ENCODE measurements around the gene OR2AP1.

The OR2AP1 gene

DNA sequence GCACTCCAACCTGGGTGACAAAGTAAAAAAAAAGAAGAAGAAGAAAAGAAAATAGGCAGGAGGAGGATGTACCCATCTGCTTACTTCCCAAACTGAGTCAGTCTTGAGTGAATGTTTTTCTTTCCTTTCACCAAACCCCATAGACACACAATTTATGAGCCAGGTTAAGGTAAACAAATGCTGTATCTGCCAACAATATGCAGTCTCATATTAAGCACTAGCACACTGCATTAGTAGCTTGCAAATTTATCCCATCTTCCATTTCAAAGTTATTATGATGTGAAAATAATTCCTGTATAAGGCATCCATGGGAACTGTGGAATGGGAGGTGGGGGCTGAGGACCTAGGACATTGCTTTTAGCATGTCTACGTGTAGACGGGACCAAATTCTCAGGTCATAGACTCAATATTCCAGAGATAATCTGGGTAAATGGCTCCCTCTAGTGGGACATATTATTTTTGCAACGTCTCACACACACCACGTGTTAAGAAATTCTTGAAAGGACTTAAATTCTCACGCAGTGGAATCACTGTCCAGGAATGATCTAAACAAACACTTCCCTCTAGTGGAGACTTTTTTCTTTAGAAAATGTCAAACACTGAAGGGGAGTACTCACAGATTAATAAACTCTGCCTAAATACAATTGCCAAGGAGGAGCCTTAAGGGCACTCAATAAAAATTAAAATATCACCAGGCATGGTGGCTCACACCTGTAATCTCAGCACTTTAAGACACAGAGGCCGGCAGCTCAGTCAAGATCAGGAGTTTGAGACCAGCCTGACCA is 47.3 kb downstream of the OR2AP1 start:
- TF ChIP-seq YY1 (IDR thresholded peaks at IDR 0.05; ENCODE audit: low read depth) = no peak
- TF ChIP-seq ZBTB7A (IDR thresholded peaks at IDR 0.05; ENCODE audit: low read depth) = no peak
- TF ChIP-seq NFIC (IDR thresholded peaks at IDR 0.05) = no peak
- peak; percentile 96 for TF ChIP-seq TEAD4 (IDR thresholded peaks at IDR 0.05)
- no peak for TF ChIP-seq EP300 (IDR thresholded peaks at IDR 0.05; ENCODE audit: borderline replicate concordance)
- TF ChIP-seq CEBPB (IDR thresholded peaks at IDR 0.05) = no peak
- no peak for TF ChIP-seq FOXM1 (IDR thresholded peaks at IDR 0.05; ENCODE audit: borderline replicate concordance, low read depth)
- TF ChIP-seq TCF12 (IDR thresholded peaks at IDR 0.05; ENCODE audit: low read depth) = no peak
- no peak for TF ChIP-seq EGR1 (IDR thresholded peaks at IDR 0.05)
- TF ChIP-seq, protein P1, sequence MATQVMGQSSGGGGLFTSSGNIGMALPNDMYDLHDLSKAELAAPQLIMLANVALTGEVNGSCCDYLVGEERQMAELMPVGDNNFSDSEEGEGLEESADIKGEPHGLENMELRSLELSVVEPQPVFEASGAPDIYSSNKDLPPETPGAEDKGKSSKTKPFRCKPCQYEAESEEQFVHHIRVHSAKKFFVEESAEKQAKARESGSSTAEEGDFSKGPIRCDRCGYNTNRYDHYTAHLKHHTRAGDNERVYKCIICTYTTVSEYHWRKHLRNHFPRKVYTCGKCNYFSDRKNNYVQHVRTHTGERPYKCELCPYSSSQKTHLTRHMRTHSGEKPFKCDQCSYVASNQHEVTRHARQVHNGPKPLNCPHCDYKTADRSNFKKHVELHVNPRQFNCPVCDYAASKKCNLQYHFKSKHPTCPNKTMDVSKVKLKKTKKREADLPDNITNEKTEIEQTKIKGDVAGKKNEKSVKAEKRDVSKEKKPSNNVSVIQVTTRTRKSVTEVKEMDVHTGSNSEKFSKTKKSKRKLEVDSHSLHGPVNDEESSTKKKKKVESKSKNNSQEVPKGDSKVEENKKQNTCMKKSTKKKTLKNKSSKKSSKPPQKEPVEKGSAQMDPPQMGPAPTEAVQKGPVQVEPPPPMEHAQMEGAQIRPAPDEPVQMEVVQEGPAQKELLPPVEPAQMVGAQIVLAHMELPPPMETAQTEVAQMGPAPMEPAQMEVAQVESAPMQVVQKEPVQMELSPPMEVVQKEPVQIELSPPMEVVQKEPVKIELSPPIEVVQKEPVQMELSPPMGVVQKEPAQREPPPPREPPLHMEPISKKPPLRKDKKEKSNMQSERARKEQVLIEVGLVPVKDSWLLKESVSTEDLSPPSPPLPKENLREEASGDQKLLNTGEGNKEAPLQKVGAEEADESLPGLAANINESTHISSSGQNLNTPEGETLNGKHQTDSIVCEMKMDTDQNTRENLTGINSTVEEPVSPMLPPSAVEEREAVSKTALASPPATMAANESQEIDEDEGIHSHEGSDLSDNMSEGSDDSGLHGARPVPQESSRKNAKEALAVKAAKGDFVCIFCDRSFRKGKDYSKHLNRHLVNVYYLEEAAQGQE (IDR thresholded peaks at IDR 0.05; ENCODE audit: low read depth) = no peak
- no peak for TF ChIP-seq TAF1 (IDR thresholded peaks at IDR 0.05; ENCODE audit: low read depth)
- TF ChIP-seq, protein P2, sequence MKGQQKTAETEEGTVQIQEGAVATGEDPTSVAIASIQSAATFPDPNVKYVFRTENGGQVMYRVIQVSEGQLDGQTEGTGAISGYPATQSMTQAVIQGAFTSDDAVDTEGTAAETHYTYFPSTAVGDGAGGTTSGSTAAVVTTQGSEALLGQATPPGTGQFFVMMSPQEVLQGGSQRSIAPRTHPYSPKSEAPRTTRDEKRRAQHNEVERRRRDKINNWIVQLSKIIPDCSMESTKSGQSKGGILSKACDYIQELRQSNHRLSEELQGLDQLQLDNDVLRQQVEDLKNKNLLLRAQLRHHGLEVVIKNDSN (IDR thresholded peaks at IDR 0.05) = peak; percentile 85
- TF ChIP-seq, protein P3, sequence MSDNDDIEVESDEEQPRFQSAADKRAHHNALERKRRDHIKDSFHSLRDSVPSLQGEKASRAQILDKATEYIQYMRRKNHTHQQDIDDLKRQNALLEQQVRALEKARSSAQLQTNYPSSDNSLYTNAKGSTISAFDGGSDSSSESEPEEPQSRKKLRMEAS (IDR thresholded peaks at IDR 0.05) = peak; percentile 91
- TF ChIP-seq RAD21 (IDR thresholded peaks at IDR 0.05; ENCODE audit: low read depth) = peak; percentile 94

GRCh38 chr12:55624056-55624455 is 51.8 kb downstream of the OR2AP1 start:
- TF ChIP-seq CEBPB (IDR thresholded peaks at IDR 0.05) = no peak
- TF ChIP-seq, protein P3 (IDR thresholded peaks at IDR 0.05) = no peak

Measured in Ishikawa (cell line).